Measurements from ENCODE around the gene APH1B. TPM values are rescaled to one million over a fixed set of nuclear protein-coding genes. Genes with fewer than 3 reads are reported as not detected.

APH1B gene
- total RNA-seq, 1 experiment from 2014 or later, result 14.0 TPM

- H3K27ac ChIP-seq (ENCODE audit: low read length), result no peak overlapping the region
- in situ Hi-C loops (cut with HindIII; ENCODE audit: low pct_unique_long_range_greater_than_20kb, low sequenced_read_pairs) (no loop called here), intact Hi-C loops (cut with micrococcal nuclease; ENCODE audit: unreplicated experiment) (no loop called here)
- H3K36me3 ChIP-seq (ENCODE audit: control insufficient read depth, insufficient read depth, low read length), result no peaks in the 10 kb centered on the region
- no peaks in the 10 kb centered on the region for H3K4me1 ChIP-seq (ENCODE audit: control insufficient read depth, insufficient read depth, low read length)
- DNase-seq (ENCODE audit: low read depth, low spot score) (no peak), ATAC-seq (no peak)
- no peaks in the 10 kb centered on the region for H3K27me3 ChIP-seq (ENCODE audit: control insufficient read depth, insufficient read depth, low read length)
- ChIA-PET POLR2A (no interaction called here), CTCF (no interaction called here)
- no TSS peak for BruUV-seq (replicated peaks)
- TF ChIP-seq TCF7L2 (IDR thresholded peaks at IDR 0.05; ENCODE audit: low read depth, low read length) (no peak), POLR2AphosphoS5 (IDR thresholded peaks at IDR 0.05; ENCODE audit: low read depth, low read length) (no peak), SIN3A (IDR thresholded peaks at IDR 0.05; ENCODE audit: borderline replicate concordance, insufficient read depth, low read depth, low read length) (no peak)
- TF ChIP-seq, protein P1, sequence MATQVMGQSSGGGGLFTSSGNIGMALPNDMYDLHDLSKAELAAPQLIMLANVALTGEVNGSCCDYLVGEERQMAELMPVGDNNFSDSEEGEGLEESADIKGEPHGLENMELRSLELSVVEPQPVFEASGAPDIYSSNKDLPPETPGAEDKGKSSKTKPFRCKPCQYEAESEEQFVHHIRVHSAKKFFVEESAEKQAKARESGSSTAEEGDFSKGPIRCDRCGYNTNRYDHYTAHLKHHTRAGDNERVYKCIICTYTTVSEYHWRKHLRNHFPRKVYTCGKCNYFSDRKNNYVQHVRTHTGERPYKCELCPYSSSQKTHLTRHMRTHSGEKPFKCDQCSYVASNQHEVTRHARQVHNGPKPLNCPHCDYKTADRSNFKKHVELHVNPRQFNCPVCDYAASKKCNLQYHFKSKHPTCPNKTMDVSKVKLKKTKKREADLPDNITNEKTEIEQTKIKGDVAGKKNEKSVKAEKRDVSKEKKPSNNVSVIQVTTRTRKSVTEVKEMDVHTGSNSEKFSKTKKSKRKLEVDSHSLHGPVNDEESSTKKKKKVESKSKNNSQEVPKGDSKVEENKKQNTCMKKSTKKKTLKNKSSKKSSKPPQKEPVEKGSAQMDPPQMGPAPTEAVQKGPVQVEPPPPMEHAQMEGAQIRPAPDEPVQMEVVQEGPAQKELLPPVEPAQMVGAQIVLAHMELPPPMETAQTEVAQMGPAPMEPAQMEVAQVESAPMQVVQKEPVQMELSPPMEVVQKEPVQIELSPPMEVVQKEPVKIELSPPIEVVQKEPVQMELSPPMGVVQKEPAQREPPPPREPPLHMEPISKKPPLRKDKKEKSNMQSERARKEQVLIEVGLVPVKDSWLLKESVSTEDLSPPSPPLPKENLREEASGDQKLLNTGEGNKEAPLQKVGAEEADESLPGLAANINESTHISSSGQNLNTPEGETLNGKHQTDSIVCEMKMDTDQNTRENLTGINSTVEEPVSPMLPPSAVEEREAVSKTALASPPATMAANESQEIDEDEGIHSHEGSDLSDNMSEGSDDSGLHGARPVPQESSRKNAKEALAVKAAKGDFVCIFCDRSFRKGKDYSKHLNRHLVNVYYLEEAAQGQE (IDR thresholded peaks at IDR 0.05; ENCODE audit: insufficient read depth in 1 of 2, low read depth in 2 of 2, low read length in 1 of 2), result no peak
- TF ChIP-seq, protein P2, sequence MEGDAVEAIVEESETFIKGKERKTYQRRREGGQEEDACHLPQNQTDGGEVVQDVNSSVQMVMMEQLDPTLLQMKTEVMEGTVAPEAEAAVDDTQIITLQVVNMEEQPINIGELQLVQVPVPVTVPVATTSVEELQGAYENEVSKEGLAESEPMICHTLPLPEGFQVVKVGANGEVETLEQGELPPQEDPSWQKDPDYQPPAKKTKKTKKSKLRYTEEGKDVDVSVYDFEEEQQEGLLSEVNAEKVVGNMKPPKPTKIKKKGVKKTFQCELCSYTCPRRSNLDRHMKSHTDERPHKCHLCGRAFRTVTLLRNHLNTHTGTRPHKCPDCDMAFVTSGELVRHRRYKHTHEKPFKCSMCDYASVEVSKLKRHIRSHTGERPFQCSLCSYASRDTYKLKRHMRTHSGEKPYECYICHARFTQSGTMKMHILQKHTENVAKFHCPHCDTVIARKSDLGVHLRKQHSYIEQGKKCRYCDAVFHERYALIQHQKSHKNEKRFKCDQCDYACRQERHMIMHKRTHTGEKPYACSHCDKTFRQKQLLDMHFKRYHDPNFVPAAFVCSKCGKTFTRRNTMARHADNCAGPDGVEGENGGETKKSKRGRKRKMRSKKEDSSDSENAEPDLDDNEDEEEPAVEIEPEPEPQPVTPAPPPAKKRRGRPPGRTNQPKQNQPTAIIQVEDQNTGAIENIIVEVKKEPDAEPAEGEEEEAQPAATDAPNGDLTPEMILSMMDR (IDR thresholded peaks at IDR 0.05), result no peak
- H3K9me3 ChIP-seq (ENCODE audit: control insufficient read depth, insufficient read depth, low read depth, low read length), result no peaks in the 10 kb centered on the region
- H3K4me3 ChIP-seq (ENCODE audit: low read depth in 2 of 2, low read length in 2 of 2), result no peak overlapping the region
Measured at GRCh38 chr15:63310646-63311045, 33.2 kb downstream of the APH1B start.

- ATAC-seq (no peak), DNase-seq (ENCODE audit: low read depth, low spot score) (no peak)
- intact Hi-C loops (cut with micrococcal nuclease; ENCODE audit: unreplicated experiment) (no loop called here), in situ Hi-C loops (cut with HindIII; ENCODE audit: low pct_unique_long_range_greater_than_20kb, low sequenced_read_pairs) (no loop called here)
- no TSS peak for BruUV-seq (replicated peaks)
- Histone ChIP-seq H3K4me1 (ENCODE audit: control insufficient read depth, insufficient read depth, low read length) (no peaks in the 10 kb centered on the region), H3K27ac (ENCODE audit: low read length) (no peak overlapping the region), H3K4me3 (ENCODE audit: low read depth in 2 of 2, low read length in 2 of 2) (no peak overlapping the region), H3K36me3 (ENCODE audit: control insufficient read depth, insufficient read depth, low read length) (no peaks in the 10 kb centered on the region), H3K27me3 (ENCODE audit: control insufficient read depth, insufficient read depth, low read length) (no peaks in the 10 kb centered on the region), H3K9me3 (ENCODE audit: control insufficient read depth, insufficient read depth, low read depth, low read length) (no peaks in the 10 kb centered on the region)
- TF ChIP-seq, protein P2 (IDR thresholded peaks at IDR 0.05), result no peak
- TF ChIP-seq TCF7L2 (IDR thresholded peaks at IDR 0.05; ENCODE audit: low read depth, low read length) (no peak), POLR2AphosphoS5 (IDR thresholded peaks at IDR 0.05; ENCODE audit: low read depth, low read length) (no peak), SIN3A (IDR thresholded peaks at IDR 0.05; ENCODE audit: borderline replicate concordance, insufficient read depth, low read depth, low read length) (no peak)
- TF ChIP-seq, protein P1 (IDR thresholded peaks at IDR 0.05; ENCODE audit: insufficient read depth in 1 of 2, low read depth in 2 of 2, low read length in 1 of 2), result no peak
- ChIA-PET POLR2A (no interaction called here), CTCF (no interaction called here)
Measured at GRCh38 chr15:63312286-63312685, 34.9 kb downstream of the APH1B start.

Measured in Panc1 (cell line).